HG03565 (cell line): Measurements from ENCODE around the gene ZC3H10.
"Not testable (repeated sequence)": the region's sequence is repeated elsewhere in the genome, so short reads cannot be mapped to it uniquely, and the experiment has no call there.

Experiments used
- ATAC-seq: cut with Tn5 transposase; IDR thresholded peaks from one replicate; pipeline ENCODE4 v1.9.1; 2021; ENCODE audit warnings: mild to moderate bottlenecking, moderate library complexity; ENCODE audit not compliant: unreplicated experiment

Gene ZC3H10

GRCh38 chr12:56101045-56101444 lies 17.0 kb upstream of the ZC3H10 start:
- no peak for ATAC-seq

GRCh38 chr12:56102683-56103065 lies 15.4 kb upstream of the ZC3H10 start:
- no peak for ATAC-seq

DNA sequence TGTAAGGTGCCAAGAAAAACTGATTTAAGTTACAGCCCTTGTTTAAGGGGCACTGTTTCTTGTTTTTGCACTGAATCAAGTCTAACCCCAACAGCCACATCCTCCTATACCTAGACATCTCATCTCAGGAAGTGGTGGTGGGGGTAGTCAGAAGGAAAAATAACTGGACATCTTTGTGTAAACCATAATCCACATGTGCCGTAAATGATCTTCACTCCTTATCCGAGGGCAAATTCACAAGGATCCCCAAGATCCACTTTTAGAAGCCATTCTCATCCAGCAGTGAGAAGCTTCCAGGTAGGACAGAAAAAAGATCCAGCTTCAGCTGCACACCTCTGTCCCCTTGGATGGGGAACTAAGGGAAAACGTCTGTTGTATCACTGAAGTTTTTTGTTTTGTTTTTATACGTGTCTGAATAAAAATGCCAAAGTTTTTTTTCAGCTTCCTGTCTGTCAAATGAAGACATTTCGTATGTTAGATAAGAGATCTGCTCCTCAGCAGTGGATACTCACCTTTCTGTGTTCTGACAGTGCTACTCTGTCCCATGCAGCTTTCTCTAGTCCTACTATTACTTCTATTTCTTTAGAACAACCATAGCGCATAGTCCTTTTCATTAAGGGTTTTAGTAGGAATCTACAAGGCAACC lies 14.9 kb upstream of the ZC3H10 start:
- no peak for ATAC-seq

DNA sequence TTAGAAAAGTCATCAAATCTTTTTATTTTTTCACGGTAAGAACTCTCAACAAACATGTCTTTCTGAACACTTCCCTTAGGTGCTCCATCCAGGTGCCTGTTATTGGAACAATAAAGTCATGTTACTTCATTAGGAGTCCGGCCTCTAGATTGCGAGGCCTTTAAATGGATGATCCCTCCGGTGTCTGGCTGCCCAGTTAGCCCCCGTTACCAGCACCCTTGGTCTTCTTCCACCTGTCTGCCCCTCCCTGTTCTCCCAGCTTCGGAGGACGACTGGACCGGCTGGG lies 14.3 kb upstream of the ZC3H10 start:
- peak; percentile 6 for ATAC-seq

DNA sequence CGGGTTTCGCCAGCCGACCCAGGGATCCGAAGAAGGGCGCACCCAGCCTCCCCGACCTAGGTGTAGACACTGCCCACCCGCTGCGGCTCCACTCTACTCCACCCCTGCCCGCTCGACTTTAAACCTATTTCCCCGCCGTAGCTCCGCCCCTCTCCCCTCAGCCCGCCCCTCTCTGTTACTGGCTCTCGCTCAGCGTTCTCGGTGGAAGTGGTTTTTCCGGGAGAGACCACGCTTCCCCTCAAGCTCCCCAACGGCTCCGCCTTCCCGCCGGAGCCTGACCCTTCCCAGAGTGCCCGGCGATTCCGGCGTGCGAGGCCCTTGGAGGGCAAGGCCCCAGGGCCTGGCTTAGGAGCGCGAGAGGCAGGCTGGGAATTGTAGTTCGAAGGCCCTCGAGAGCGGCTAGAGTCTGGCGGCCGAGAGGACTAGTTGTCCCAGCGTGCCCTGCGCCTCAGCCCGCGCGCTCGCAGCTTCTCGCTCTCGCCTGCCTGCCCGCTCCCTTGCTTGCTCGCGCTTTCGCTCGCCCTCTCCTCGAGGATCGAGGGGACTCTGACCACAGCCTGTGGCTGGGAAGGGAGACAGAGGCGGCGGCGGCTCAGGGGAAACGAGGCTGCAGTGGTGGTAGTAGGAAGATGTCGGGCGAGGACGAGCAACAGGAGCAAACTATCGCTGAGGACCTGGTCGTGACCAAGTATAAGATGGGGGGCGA lies 13.8 kb upstream of the ZC3H10 start, which contains the start of gene PA2G4:
Gene PA2G4, plus strand, starts transcription at position 451 of the 706 bp plus-strand sequence. Its CDS starts 179 bp downstream, at position 630.
- ATAC-seq: peak; percentile 92

GRCh38 chr12:56104815-56105608 lies 13.1 kb upstream of the ZC3H10 start:
- ATAC-seq: no peak

DNA sequence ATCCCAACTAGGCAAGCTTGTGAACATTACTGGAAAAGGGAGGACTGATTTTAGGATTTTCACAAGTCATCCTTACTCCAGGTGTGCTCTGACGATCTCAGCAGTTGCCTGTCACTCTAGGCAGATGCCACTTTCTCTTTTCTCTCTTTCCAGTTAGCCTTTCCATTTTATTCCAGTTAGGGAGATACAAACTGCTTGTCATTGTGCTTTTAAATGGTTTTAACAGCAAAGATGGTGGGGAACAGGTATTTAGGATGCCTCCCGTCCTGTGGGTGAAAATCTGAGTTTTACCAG lies 12.5 kb upstream of the ZC3H10 start:
- ATAC-seq: no peak

DNA sequence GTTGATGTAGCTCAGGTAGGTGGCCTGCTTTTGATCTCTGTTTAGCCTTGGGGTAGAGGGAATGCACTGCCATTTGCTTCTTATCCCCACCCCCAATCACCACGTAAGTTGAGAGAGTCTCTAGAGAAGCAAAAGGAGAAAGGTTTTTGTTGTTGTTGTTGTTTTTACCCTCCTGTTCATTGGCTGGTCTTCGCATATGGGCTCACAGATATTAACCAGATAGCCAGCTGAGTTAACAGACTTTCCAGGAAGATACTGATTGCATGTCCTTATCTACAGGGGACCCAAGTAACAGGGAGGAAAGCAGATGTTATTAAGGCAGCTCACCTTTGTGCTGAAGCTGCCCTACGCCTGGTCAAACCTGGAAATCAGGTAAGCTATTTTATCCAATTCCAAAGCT lies 10.8 kb upstream of the ZC3H10 start:
- ATAC-seq: no peak

DNA sequence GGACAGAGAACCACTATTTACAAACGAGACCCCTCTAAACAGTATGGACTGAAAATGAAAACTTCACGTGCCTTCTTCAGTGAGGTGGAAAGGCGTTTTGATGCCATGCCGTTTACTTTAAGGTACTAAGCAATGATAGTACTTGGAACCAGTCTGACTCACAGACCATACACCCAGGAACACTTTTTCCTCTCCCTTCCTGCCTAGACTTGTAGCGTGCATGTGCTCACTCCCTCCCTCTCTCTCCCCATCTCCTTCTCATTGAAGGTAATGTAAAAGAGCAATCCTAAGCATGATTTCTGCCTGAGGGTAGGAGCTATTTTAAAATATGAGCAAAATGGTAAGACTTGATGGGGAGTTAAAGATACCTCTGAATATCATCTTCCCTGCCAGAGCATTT lies 7.5 kb upstream of the ZC3H10 start:
- ATAC-seq: no peak

DNA sequence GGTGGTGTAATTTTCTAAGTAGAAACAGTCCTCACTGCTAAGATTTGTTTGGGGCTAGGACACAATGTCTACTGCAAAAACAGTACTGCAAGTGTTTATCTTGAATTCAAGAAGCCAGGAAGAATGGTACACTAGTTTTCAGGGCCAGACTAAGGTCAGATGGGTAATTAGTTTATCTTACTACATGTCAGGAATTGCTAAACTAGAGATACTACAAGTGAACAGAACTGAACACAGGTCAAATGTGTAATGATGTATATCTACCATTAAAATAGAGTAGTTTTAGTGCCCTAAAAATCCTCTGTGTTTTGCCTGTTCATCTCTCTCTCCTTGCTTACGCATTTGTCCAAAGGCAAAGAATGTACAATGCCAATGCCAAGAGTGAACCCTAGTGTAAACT lies 4.0 kb upstream of the ZC3H10 start:
- no peak for ATAC-seq

DNA sequence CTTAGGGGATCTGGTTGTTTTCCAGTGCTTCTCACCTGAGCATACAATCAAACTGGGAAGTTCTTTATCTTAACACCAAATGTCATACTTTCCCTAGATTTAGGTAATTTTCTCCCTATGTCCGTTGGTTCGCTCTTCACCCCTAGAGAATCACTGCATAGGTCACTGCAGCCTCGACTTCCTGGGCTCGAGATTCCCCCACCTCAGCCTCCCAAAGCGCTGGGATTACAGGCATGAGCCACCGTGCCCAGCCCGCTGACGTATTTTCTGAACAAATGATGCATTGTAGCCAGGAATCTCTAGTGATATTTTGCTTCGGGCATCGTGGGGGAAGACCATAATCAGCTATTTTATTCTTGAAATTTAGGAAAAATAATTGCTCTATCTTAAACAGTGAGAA lies 2.7 kb upstream of the ZC3H10 start:
- ATAC-seq: no peak

DNA sequence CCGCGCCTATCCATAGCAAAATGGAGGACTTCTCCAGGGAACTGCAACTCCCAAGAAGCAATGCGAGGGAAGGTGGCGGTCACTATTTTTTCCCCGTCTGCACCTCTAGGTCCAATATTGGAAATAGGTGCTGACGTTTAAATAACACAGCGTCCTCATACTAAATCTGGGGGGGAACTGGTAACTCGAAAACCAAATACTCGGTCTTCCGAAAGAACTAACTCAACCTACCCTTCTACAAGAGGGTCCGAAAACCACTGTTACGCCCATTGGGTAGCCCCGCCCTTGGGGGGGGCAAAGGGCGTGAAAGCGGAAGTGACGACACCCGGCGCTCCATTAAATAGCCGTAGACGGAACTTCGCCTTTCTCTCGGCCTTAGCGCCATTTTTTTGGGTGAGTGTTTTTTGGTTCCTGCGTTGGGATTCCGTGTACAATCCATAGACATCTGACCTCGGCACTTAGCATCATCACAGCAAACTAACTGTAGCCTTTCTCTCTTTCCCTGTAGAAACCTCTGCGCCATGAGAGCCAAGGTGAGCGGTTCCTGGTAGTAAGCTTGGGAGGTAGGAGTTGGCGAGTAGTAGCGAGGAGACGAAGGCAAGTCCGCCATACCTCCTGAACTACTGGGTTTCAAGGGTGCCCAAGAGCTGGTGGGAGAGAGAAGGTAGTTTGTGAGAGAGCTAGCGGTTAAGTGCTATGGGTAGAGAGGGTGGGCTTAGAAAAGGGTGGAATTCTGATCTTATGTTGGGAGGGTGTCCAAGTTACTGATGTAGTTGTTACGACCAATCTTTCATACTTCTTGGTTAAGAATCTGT lies 1.6 kb upstream of the ZC3H10 start, which contains the start of gene RPL41:
Gene RPL41, plus strand, starts transcription at position 367 of the 815 bp plus-strand sequence.
- ATAC-seq: peak; percentile 37

GRCh38 chr12:56117082-56117706 lies 872 bp upstream of the ZC3H10 start:
- ATAC-seq: not testable (repeated sequence)

DNA sequence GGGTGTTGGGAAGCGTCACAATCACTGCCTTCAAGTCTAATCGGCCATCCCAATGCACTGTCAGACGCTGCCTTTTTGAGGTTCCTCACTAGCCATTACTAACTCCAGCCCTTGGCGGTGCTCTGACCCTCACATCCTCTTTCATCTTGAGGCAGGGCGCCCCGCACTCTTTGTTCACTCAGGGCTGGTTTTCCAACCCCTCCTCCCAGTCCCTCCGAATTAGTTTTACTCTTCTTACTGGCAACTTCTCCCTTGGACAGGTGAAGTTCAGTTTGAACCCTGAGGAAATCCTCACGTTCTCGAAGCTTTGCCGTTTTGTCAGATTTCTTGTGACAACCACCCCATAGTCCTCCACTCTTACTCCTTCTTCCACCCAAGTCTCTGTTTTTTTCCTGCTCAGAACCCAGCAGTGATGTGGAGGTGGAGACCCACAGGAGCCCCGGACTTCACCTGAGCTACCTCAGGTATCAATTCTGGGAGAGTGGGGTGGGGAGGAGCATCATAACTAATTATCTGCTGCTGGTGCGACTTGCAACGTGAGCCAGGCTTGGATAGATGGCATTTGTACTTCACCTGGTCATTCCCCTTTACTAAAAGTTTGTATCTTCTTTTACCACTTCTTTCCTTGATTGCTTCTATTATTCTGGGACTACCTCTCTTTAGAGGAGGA lies 757 bp downstream of the ZC3H10 start:
- ATAC-seq: no peak

DNA sequence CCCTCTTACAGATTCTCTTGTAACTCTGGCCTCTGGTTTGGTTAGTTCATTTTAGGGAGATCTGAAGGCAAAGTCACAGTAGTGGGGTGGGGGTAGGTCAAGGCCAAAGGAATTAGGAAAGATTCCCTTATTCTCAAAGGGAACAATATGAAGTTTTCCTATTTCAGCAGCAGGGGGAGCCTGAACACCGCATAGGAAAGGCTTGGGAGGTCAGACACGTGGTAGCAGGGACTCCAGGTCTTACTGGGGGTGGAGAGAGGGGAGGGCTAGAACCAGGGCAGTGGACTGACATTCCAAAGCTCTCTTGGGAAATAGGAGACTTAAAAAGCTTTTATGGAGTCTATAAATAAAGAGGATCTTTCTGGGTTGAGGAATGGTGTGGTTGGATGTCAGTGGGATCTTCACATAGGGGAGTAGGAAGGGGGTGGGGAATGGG lies 1.3 kb downstream of the ZC3H10 start:
- ATAC-seq: no peak

DNA sequence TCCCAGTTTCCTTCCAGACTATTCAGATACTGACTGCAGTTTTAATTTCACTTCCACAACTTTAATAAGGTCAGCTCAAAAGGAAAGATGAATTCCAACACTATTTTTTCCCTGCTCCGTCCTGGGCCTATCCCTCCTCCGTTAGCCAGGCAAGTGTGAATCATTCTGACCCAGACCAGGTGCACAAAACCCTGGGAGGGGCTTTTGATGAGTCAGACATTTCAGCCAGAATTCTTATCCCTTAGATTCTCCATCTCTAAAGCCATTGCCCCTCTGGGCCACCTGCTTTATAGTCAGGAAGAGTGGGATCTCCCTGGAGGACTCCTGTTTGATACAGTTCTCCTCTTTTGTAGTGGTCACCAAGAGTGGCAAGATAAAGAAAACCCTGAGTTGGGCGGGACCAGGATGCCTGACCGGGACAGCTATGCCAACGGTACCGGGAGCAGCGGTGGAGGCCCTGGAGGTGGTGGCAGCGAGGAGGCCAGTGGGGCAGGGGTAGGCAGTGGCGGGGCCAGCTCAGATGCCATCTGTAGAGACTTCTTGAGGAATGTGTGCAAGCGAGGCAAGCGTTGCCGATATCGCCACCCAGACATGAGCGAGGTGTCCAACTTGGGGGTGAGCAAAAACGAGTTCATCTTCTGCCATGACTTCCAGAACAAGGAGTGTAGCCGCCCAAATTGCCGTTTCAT lies 2.2 kb downstream of the ZC3H10 start:
- ATAC-seq: no peak

DNA sequence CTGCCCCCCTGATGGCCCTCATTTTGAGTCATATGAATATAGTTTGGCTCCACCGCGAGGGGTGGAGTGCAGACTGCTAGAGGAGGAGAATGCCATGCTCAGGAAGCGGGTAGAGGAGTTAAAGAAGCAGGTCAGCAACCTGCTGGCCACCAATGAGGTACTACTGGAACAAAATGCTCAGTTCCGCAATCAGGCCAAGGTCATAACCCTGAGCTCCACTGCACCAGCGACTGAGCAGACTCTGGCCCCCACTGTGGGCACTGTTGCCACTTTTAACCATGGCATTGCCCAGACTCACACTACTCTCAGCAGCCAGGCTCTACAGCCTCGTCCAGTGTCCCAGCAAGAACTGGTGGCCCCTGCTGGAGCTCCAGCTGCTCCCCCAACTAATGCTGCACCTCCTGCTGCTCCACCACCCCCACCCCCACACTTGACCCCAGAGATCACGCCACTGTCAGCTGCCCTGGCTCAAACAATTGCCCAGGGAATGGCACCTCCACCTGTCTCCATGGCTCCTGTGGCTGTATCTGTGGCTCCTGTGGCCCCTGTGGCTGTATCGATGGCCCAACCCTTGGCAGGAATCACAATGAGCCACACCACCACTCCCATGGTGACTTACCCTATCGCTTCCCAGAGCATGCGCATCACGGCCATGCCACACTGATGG lies 3.3 kb downstream of the ZC3H10 start:
- no peak for ATAC-seq

DNA sequence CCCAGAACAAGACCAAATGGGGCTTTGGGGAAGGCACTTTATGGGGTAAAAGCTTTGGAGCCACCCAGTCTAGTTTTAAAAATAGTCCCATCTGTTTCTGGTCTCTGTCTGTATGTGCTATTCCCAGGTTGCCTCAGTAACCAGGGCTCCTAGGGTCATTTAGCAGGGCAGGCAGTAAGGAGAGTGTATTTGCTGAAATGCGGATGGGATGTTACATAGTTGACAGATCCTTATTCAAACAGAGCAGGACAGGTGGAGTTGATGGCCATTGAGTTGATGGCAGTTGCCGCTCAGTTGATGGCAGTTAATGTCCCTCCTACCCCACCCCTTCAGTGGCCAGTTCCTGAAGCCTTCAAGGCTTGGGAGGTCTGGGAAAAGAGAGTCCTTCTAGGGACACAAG lies 4.6 kb downstream of the ZC3H10 start:
- no peak for ATAC-seq

- no peak for ATAC-seq
Observed at GRCh38 chr12:56124133-56124532, 6.1 kb downstream of the ZC3H10 start.
